HG03097 (cell line): Measurements from ENCODE around the gene LMOD3.
A peak's percentile ranks its signal among the peaks of the same experiment; 100 is the strongest.

Source experiments
- ATAC-seq: cut with Tn5 transposase; IDR thresholded peaks from one replicate; pipeline ENCODE4 v1.9.1; 2021; ENCODE audit not compliant: unreplicated experiment, low FRiP score

Gene LMOD3

DNA sequence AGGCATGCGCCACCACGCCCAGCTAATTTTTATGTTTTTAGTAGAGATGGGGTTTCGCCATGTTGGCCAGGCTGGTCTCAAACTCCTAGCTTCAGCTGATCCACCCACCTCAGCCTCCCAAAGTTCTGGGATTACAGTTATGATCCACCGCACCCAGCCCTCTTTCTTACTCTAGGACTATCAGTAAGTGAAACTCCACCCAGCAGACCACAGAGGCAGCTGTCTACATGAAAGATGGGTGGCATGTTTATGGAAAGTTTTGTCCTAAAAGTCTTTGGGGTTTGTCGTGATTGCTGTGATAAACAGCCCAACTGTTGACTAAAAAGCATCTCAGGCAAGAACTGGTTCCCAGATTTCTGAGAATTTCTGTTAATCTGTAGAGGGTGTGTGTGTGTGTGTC, 26.8 kb downstream of the LMOD3 start:
- ATAC-seq, result no peak

- ATAC-seq, result no peak
These were observed 27.8 kb downstream of the LMOD3 start for GRCh38 chr3:69094467-69095205.

DNA sequence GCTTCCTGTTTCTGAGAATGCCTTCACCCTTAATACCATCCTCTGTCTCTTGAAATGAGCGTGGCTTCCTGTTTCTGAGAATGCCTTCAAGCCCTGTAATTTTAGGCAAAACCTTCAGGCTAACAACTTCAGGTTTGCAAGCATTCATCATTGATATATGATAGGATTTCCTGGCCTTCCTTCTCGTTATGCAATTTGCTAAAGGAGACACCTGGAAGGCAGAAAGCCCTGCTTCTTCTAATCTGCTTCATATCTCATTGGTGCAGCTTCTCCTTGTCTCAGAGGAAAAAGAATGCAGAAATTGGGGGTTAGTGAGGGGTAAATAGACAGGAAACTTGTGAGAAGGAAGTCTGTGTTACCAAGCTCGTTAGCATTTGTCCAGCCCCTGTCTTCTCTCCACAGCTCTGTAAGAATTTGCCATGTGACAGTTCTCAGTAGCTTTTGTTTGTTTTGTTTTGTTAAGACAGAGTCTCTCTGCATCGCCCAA, 30.3 kb downstream of the LMOD3 start:
- ATAC-seq, result peak; percentile 76

DNA sequence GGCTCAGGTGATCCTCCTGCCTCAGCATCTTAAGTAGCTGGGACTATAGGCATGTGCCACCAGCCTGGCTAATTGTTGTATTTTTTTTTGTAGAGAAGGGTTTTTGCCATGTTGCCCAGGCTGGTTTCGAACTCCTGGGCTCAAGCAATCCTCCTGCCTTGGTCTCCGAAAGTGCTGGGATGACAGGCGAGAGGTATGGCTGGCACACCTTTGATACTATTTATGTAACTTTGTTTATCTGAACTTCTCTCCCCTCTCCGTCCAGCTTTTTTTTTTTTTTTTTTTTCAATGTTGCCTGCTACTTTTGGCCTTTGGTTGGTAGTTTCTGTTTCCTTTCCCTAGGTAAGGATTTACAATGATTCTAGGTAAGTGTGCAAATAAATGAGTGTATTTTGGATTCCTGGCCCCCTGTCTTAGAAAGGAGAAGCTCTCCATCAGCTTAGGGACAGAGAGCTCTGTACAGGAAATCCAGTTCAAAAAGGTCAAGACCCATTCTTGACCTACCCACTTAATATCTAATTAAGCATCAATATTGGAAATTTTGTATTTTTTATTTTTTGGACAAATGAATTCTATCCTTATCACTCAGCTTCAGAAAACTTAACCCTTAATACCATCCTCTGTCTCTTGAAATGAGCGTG, 30.9 kb downstream of the LMOD3 start:
- no peak for ATAC-seq

DNA sequence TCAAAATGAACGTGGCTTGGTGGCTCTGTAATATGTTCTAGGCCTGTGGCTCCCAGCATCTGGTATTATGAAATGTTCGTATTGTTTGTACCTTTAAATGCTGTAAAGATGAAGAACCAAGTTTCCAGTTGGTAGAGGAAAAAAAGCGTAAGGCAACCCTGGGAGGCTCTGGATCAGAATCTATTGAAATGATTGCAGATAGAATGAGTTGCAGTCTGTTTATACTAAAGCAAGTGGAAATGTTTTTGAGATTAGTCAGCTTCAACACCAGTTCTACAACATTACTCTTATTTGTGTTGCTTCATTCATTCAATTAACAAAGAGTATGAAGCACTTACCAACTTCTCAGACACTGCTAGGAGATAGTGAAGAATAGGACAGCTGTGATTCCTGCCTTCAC, 32.4 kb downstream of the LMOD3 start:
- ATAC-seq, result no peak

- ATAC-seq, result peak; percentile 12
These were observed 34.3 kb downstream of the LMOD3 start for GRCh38 chr3:69088063-69088462.

GRCh38 chr3:69087030-69087791, 35.2 kb downstream of the LMOD3 start:
- ATAC-seq, result no peak

DNA sequence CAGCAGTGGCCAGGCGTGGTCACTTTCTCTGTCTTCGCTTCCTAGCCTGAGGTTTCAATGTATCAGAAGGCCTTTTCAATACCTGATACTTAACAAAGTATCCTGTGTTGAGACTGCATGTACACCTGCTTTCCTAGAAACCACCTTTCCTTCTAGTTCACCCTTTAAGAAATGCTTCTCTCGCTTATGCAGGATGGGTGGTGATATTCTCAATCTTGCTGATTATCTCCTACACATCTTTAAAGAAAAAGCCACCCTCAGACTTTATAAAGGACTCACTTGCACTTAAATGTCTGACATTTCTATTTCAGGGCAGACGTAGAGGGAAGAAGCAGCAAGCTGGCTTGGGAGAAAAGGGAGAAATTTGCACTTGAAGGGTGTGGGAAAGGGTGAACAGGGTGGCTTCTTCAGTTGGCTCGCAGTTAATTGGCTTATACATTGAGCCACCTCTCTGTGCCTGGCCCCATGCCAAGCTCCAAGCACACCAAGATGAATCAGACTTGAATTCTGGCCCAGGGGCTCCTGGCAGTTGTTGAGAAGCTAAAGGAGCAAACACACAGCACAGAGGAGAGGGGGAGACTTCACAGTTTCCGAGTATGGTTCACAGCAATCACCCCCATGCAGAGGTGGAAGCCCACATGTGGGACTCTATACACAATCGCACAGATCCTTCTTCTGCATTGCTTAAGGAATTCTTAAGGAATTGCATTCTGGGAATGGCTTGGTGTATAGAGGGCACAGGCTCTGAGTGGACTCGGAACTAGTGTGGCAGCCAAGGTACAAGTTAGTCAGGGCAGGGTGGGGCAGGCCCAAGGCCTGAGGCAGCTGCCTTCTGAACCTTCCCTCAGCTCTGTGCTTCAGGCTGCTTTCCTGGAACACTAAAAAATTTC, 36.3 kb downstream of the LMOD3 start:
- ATAC-seq, result no peak

GRCh38 chr3:69085168-69085832, 37.1 kb downstream of the LMOD3 start:
- ATAC-seq, result no peak

DNA sequence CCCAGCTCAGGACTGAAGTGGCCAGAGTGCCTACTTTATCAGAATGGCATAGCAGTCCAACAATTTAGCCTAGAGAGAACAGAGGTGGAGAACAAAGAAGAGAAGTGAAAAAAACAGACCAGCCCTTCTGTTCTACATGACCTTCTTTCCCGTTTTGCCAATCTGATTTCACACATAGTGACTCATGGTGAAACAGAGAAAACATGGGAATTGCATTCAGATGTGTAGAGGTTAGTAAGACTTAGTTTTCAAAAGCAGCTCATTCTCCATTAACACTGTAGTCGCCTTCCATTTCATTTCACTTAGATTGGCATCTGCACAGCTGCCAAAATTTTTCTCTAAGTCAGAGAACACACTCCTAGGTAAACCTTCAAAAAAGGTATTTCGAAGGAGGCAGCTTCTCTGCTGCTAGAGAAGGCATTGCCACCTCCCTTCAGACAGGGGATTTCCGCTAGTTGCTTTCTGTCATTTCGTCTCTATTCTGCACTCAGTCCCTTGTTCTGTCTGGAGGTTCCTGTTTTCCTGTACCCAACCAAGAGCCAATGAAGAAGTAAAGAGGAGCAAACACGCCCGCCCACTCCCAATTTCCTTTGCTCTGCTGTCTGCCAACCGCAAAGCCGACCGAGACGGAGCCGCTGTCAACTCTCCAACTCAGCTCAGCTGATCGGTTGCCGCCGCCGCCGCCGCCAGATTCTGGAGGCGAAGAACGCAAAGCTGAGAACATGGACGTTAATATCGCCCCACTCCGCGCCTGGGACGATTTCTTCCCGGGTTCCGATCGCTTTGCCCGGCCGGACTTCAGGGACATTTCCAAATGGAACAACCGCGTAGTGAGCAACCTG, 37.8 kb downstream of the LMOD3 start, which contains the start of gene ARL6IP5:
ARL6IP5 (plus strand) TSS at position 612 of the 842 bp plus-strand sequence; CDS start at position 723, 111 bp downstream.
- ATAC-seq, result peak; percentile 51

GRCh38 chr3:69082805-69083204, 39.6 kb downstream of the LMOD3 start:
- peak; percentile 48 for ATAC-seq

- no peak for ATAC-seq
These were observed 40.0 kb downstream of the LMOD3 start for GRCh38 chr3:69082361-69082760.

DNA sequence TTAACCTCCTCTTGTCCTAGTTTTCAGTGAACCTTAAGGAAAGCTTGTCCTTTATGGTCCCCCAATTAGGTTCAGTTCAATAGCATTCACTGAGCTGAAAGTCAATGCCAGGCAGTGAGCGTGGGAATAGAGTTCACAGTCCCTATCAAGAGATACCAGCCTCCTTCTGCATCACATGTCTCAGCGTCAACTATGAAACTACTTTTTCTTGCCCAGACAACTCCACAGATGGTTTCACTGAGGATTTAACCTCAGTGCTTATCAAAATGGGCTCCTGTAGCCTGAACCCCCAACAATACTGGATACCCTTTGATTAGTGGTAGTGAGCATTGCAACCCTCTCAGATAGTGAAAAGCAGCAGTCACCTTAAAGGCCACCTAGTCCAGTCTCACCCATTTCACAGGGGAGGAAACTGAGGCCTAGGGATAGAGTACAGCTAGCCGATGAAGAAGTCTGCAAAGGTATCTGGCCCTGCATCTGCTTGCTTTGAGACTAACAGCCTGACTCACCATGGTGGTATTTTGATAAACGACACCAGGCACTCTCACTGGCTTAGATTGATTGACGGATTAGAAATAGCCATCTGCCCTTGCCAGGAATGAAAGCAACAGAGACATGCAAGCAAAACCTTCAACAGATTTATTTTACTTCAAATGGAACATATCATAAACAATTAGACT, 40.7 kb downstream of the LMOD3 start:
- no peak for ATAC-seq

DNA sequence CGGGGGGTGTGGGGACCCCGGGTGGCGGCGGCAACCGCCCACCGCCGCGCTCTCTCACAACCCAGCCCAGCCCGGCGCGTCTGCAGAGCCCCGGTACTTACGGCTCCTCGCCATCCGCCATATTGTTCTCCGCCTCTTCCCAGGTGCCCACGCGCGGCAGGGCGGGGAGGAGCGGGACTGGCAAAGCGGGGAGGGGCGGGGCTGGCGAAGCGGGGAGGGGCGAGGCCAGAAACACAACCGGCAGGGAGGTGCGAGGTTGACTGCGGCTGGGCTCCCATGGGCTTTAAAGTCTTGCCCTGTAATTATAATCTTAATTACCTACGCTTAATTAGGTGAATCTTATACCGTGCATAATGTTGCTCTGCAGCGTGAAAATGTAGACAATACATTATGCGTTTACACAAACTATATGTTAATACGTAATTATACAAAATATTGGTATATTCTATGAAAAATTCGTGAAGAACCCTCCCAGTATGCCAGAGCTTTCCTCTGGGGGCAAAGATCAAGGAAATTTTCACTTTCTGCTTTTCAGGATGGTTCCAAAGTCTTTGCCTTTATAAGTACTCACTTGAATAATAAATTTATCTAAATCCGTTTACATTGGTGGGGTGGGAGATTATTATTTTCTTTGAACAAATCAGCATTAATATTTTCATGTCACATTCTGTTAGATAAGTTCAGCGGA, 42.0 kb downstream of the LMOD3 start, which contains the start of gene UBA3:
UBA3 (minus strand) TSS at position 133 of the 688 bp plus-strand sequence; CDS start at position 121, 12 bp downstream.
- peak; percentile 50 for ATAC-seq

DNA sequence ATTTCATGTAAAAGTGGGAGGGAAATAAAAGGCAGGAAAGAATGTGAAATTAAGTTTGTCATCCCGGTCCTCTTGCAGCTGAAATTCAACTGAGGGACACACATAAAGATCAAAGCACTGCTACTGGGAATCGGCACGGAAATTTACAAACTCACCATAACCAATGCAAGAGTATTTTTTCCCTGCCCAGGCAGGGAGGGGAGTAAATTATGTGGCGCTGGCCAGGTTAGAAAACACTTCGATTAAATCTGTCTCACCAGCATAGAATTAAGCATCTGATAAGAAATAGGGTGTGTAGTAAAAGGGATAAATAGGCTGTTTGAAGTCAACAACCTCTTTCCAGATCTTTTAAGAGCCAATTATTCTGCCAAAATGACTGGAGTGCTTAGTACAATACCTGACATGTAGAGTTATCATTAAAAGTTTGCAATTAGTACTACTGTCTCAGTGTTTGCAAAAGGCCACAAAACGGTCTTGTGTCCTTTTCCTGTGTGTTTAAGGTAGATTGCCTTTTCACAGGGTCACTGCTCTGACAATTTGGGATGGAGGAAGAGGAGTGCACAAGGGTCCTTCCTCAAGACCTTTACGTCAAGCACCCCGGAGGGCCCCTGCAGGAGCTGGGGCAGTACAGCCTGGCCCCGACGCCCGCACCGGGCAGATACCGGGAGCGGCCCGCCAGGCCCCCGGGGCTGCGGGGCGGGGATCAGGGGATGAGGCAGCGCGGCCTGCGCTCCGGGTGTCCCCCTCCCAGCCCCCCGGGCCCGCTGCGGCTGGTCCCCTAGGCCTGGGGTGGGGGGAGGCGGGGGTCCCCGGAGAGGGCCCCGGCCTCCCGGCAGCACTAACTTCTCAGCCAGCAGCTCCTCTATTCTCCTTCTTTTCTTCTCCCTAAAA, 42.9 kb downstream of the LMOD3 start:
- ATAC-seq, result no peak

DNA sequence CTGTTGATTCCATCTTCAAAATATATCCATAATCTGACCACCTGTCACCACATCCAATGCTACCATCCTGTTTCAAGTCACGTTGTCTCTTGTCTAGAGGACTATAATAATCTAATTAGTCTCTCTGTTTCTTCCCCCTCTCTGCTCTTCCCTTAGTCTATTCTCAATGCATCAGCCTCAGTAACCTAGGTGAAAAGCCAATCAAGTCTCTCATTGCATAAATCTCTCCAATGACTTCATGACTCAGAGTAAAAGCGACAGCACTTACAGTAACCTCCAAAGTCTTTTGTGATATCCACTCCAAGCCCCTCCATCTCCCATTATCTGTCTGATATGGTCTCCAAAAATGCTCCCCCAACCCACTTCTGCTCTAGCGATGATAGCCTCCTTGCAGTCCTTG, 49.5 kb downstream of the LMOD3 start:
- no peak for ATAC-seq

DNA sequence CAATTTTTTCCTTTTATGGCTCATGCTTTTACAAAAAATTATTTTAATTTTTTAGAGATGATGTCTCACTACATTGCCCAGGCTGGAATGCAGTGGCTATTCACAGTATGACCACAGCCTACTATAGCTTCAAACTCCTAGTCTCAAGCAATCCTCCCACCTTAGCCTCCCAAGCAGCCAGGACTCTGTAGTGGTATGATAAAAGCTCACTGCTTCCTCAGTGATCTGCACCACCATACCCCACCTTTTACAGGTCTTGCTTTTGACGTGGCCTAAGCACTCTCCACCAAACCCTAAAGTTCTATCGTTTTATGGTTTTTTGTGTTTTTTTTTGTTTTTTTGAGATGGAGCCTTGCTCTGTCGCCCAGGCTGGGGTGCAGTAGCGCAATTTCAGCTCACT, 56.3 kb downstream of the LMOD3 start:
- no peak for ATAC-seq
